HepG2 (cell line): ENCODE data around the gene EEPD1.

ENCODE experiments used
- ETS1 ChIP-seq: sonication (generic); formaldehyde crosslinking; IDR thresholded peaks from 2 replicates; pipeline ENCODE4 v1.4.0; 2020; ENCODE audit warnings: missing genetic modification reagents
- TGIF2 ChIP-seq: IDR thresholded peaks from 2 replicates; pipeline ENCODE4 v1.6.1; 2016; ENCODE audit warnings: control low read depth, missing compliant biosample characterization
- ZNF30 ChIP-seq: sonication (generic); formaldehyde crosslinking; IDR thresholded peaks from 2 replicates; pipeline ENCODE4 v1.5.0; 2020; ENCODE audit warnings: mild to moderate bottlenecking, missing genetic modification reagents

DNA sequence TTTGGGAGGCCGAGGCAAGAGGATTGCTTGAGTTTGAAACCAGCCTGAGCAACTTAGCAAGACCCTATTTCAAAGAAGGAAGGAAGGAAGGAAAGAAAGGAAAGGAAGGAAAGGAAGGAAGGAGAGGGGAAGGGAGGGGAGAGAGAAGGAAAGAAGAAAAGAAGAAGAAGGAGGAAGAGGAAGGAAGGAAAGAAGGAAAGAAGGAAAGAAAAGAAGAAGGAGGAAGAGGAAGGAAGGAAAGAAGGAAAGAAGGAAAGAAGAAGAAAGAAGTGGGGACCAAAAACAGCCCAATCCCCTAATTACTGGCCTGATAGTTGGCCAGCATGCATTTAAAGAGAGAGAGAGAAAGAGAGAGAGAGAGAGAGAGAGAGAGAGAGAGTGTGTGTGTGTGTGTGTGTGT is 66.4 kb downstream of the EEPD1 start:
- TF ChIP-seq TGIF2 (CRISPR knock-in tag) (no peak), ETS1 (CRISPR knock-in tag) (no peak), ZNF30 (CRISPR knock-in tag) (no peak)
